Effector memory CD4-positive, alpha-beta T cell (primary cell): Measurements from ENCODE around the gene C4orf36.

ENCODE experiments used
- DNase-seq, 3 donors: peaks; one replicate each; pipeline ENCODE4 v3.0.0-alpha.2; 2020
- H3K27ac ChIP-seq: 2 replicates; pipeline ENCODE4 v1.7.0; 2013; ENCODE audit warnings: mild to moderate bottlenecking, low read length, moderate library complexity; ENCODE audit not compliant: insufficient read depth, poor library complexity, severe bottlenecking
- H3K27me3 ChIP-seq: replicated peaks from 2 replicates; pipeline ENCODE4 v1.7.0; 2013; ENCODE audit warnings: mild to moderate bottlenecking, low read length; ENCODE audit not compliant: insufficient read depth, control insufficient read depth, poor library complexity, severe bottlenecking
- H3K36me3 ChIP-seq: 2 replicates; pipeline ENCODE4 v1.7.0; 2013; ENCODE audit warnings: mild to moderate bottlenecking, low read length, moderate library complexity; ENCODE audit not compliant: control insufficient read depth, insufficient read depth
- H3K4me1 ChIP-seq: 2 replicates; pipeline ENCODE4 v1.7.0; 2013; ENCODE audit warnings: low read length, mild to moderate bottlenecking; ENCODE audit not compliant: control insufficient read depth, insufficient read depth, poor library complexity, severe bottlenecking
- H3K4me3 ChIP-seq: 2 replicates; pipeline ENCODE4 v1.7.0; 2013; ENCODE audit warnings: low read length, low read depth, mild to moderate bottlenecking; ENCODE audit not compliant: insufficient read depth, poor library complexity, severe bottlenecking
- H3K9me3 ChIP-seq: 2 replicates; pipeline ENCODE4 v1.7.0; 2013; ENCODE audit warnings: mild to moderate bottlenecking, low read length, moderate library complexity; ENCODE audit not compliant: control insufficient read depth

The C4orf36 gene

GRCh38 chr4:86837691-86838503 is 54.3 kb downstream of the C4orf36 start:
- Histone ChIP-seq H3K4me1 (no peaks in the 10 kb centered on the region), H3K9me3 (no peaks in the 10 kb centered on the region), H3K4me3 (no peak overlapping the region), H3K36me3 (no peaks in the 10 kb centered on the region), H3K27ac (no peak overlapping the region), H3K27me3 (no peaks in the 10 kb centered on the region)
- no peak for DNase-seq

- H3K27ac ChIP-seq: no peak overlapping the region
- H3K27me3 ChIP-seq: no peaks in the 10 kb centered on the region
- H3K36me3 ChIP-seq: no peaks in the 10 kb centered on the region
- no peak for DNase-seq
- H3K4me3 ChIP-seq: no peak overlapping the region
- no peaks in the 10 kb centered on the region for H3K9me3 ChIP-seq
- no peaks in the 10 kb centered on the region for H3K4me1 ChIP-seq
Measured at GRCh38 chr4:86835677-86836076, 56.5 kb downstream of the C4orf36 start.

- H3K4me1 ChIP-seq: no peaks in the 10 kb centered on the region
Measured at GRCh38 chr4:86834901-86835300, 57.3 kb downstream of the C4orf36 start.

GRCh38 chr4:86833615-86834014 is 58.6 kb downstream of the C4orf36 start:
- Histone ChIP-seq H3K4me1 (no peaks in the 10 kb centered on the region), H3K27ac (no peak overlapping the region), H3K9me3 (no peaks in the 10 kb centered on the region), H3K27me3 (no peaks in the 10 kb centered on the region), H3K4me3 (no peak overlapping the region), H3K36me3 (no peaks in the 10 kb centered on the region)
- DNase-seq: no peak

More at GRCh38 chr4:86834901-86835300, 57.3 kb downstream of the C4orf36 start:
- no peak overlapping the region for H3K27ac ChIP-seq
- DNase-seq: no peak
- no peaks in the 10 kb centered on the region for H3K36me3 ChIP-seq
- H3K9me3 ChIP-seq: no peaks in the 10 kb centered on the region
- no peak overlapping the region for H3K4me3 ChIP-seq
- no peaks in the 10 kb centered on the region for H3K27me3 ChIP-seq

- H3K4me3 ChIP-seq: no peak overlapping the region
- H3K27me3 ChIP-seq: no peaks in the 10 kb centered on the region
- H3K36me3 ChIP-seq: no peaks in the 10 kb centered on the region
- no peak overlapping the region for H3K27ac ChIP-seq
- H3K4me1 ChIP-seq: no peaks in the 10 kb centered on the region
- H3K9me3 ChIP-seq: no peaks in the 10 kb centered on the region
- DNase-seq: no peak
Measured at GRCh38 chr4:86831262-86832130, 60.7 kb downstream of the C4orf36 start.
